HT-29 (cell line): Measurements from ENCODE around the gene EEFSEC. TPM values are rescaled to one million over a fixed set of nuclear protein-coding genes. Genes with fewer than 3 reads are reported as not detected.

Experiments used
- DNase-seq: peaks from one replicate; pipeline ENCODE4 v3.0.0-alpha.2; 2015; ENCODE audit warnings: low spot score
- total RNA-seq: library from RNA; depleted of rRNA; stranded (reverse); fragments of >200 nt; shearing (Covaris generic); gene quantifications from 2 replicates; pipeline ENCODE4 v1.2.3, GENCODE V29; 2014; rRNA removed

EEFSEC gene
- total RNA-seq: 16.8 and 22.0 TPM in 2 replicates

DNA sequence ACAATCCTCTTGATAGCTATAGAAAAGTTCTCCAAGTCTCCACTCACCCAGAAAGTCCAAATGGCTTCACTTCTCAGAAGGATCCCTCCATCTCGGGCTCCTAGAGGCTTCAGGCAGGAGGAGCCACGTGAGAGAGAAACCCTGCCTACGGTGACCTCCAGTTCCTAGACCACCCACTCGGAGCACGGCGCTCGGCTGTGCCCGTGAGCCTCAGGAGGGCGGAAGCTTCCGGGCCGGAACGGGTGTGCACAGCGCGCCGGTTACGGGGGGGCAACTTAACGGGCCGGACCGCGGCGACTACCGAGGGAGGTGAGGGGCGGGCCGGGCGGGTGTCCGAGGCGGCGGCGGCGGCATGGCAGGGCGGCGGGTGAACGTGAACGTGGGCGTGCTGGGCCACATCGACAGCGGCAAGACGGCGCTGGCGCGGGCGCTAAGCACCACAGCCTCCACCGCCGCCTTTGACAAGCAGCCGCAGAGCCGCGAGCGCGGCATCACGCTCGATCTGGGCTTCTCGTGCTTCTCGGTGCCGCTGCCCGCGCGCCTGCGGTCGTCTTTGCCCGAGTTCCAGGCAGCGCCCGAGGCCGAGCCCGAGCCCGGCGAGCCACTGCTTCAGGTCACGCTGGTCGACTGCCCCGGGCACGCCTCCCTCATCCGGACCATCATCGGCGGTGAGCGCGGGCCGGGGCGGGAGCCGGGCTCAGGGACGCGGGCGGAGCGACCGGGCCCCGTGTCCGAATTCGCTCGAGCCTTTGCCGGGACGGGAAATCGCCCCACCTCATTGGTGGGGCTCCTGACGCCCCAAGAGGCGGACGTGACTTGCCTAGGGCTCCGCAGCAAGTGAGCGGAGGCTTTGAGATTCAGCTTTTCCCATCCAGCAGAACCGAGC, at the start of gene EEFSEC:
EEFSEC (plus strand) TSS at position 326 of the 886 bp plus-strand sequence; CDS start at position 353, 27 bp downstream.
- peak; percentile 83 for DNase-seq

DNA sequence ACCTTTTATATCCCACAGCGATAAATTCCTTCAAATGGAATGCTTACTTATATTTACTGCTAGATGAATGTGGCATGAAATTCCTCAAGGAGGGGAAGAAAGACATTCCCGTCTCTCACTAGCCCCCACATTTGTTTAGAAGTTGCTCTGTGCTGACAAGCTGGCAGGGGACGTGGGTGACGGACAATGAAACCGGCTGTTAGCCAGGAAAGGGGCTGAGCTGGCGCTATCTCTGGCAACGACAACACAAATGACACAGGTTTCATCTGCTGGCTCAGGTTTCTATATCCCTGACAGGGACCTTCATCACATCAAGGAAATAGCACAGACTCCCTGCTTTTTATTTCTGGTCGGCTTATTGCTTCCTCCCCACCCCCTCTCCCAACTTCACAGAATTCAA, 45.4 kb upstream of the EEFSEC start:
- DNase-seq: no peak

DNA sequence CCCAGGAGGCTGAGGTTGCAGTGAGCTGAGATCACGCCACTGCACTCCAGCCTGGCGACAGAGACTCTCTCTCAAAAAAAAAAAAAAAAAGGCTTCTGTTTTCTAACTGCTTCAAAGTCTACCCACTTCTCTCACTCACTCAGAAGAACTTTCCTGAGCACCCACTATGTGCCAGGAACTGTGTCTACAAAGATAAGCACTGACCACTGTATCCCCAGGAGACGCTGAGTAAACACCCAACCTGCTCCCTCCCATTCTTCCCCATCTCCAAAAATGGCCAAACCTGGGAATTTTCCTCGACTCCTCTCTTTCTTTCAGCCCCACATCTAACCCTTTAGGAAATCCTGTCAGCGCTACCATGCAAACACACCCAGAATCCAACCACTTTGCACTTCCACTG, 42.1 kb upstream of the EEFSEC start:
- DNase-seq: no peak

DNA sequence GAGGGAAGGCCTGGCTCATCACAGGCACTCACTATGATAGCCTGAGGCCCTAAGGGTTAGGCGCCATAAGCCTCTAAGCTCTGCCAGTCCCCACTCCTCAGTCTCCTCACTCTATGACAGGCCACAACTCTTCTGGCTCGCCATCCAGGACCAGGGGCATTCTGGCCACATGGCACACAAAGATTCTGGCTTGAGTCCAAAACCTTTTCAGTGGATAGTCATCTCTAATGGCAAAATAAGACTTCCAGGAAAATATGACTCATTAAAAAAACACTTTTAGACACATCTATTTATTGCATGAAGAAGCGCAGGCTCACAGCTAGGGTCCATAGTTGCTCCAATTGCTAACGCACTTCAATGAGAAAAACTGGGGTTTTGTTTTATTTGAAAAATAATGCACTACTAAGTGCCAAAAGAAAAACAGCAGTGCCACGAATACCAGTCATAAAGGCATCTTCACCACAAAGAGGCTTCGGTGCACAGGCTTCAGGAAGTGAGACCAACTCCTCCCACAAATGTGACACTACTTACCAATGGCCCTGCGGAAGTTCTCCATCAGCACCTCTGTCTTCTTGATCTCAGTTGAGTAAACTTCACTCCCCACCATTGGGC, 40.8 kb upstream of the EEFSEC start:
- DNase-seq: peak; percentile 55

GRCh38 chr3:128113817-128114794, 39.2 kb upstream of the EEFSEC start:
- DNase-seq: no peak

GRCh38 chr3:128122013-128122412, 31.3 kb upstream of the EEFSEC start:
- DNase-seq: no peak

- peak; percentile 35 for DNase-seq
Measured at GRCh38 chr3:128123156-128123537, 30.1 kb upstream of the EEFSEC start.

DNA sequence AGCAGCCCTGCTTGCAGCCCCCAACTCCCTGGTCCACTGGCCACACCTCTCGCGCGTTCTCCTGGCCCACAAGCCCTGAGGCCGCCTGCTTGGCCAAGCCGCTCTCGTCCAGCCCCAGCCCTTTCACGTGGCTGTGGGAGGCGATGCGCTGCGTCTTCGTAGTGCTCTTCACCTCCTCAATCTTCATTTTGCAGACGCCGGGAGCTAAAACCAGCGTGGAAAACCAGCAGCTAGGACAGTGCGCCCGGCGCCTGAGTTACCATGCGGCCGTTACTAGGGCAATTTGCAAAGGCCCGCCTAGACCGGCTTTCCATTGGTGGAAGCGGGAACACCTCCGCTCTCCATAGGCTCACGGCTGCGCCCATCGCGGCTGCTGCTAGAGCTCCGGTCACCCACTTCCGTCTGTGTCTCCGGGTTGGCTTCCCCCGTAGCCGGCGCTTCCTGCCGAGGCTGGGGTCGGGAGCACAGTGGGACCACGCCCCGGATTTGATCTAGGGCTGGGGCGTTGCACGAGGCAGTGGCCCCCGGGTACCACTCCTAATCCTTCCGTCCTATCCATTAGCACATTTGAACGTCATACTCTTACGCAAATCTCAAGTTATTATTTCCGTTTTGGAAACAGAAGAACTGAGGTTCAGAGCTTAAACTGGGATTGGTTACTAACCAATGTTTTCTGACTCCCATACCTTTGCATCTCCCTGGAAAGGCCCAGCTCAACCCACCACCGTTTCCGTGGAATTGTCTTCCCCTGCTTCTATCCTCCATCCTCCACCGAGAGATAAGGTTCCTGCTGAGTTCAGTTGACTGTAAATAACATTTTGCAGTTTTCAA, 29.5 kb upstream of the EEFSEC start, which contains the start of gene RUVBL1:
RUVBL1 (minus strand) TSS at position 275 of the 831 bp plus-strand sequence; CDS start at position 187, 88 bp downstream.
- DNase-seq: peak; percentile 99

GRCh38 chr3:128127236-128127635, 26.0 kb upstream of the EEFSEC start:
- DNase-seq: no peak

- DNase-seq: no peak
Measured at GRCh38 chr3:128128251-128128650, 25.0 kb upstream of the EEFSEC start.

DNA sequence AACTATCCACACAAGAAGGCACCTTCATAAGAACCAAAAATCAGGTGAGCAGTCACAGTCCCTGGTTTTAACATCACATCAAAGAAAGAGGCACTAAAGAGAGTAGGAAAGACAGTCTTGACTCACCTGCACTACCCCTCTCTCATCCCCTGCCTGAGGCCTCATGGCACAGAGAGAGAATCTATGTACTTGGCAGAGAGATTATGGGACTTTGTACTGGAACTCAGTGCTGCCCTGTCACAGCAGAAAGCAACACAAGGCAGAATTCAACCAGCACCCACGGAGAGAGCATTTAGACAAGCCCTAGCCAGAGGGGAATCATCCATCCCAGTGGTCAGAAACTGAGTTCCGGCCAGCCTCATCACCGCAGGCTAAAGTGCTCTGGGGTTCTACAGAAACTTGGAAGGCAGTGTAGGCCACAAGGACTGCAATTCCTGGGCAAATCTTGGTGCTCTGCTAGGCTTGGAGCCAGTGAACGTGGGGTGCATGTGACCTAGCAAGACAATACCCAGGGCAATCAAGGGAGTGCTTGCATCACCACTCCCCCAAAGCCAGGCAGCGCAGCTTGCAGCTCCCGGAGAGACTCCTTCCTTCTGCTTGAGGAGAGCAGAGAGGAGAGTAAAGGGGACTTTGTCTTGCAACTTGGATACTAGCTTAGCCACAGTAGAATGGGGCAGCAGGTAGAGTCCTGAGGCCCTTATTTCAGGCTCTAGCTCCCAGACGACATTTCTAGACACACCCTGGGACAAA, 21.2 kb upstream of the EEFSEC start:
- DNase-seq: no peak

GRCh38 chr3:128133273-128133883, 19.9 kb upstream of the EEFSEC start:
- peak; percentile 70 for DNase-seq

GRCh38 chr3:128143496-128143895, 9.8 kb upstream of the EEFSEC start:
- DNase-seq: no peak

GRCh38 chr3:128144512-128145187, 8.6 kb upstream of the EEFSEC start:
- DNase-seq: no peak

DNA sequence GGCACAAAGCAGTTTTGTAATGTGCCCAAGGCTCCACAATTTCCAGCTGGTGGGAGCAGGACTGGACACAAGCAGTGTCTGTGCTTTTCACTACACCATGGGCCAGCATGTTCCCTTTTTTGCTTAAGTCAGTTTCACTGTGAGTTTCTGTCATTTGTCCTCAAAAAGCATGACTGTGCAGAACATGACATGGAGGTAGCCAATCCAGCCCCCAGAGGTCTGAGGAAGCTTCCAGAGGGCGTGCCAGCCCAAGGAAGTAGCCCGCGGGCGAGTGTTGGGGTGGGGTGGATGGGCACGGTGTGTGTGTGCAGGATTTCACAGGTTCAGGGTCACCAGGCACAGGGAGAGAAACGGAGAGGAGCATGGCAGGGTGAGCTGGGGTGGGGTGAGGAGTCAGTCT, 8.0 kb upstream of the EEFSEC start:
- no peak for DNase-seq

DNA sequence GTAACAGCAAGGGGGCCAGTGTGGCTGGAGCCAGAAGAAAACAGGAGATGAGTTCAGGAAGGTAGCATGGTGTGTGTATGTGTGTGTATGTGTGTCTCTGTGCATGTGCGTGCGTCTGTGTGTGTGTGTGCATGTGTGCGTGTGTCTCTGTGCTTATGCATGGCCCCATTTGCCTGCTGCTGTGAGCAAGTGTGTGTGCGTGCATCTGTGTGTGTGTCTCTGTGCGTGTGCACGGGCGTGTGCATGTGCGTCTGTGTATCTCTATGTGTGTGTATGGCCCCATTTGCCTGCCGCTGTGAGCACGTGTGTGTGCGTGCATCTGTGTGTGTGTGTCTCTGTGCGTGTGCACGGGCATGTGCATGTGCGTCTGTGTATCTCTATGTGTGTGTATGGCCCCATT, 7.1 kb upstream of the EEFSEC start:
- no peak for DNase-seq

- DNase-seq: no peak
Measured at GRCh38 chr3:128149650-128150049, 3.6 kb upstream of the EEFSEC start.

GRCh38 chr3:128151758-128152274, 1.5 kb upstream of the EEFSEC start:
- no peak for DNase-seq
